ENCODE data around the gene CERS6.

Gene CERS6

GRCh38 chr2:168525716-168526446 lies 69.8 kb downstream of the CERS6 start:
- no peak for TF ChIP-seq CTCF (IDR thresholded peaks at IDR 0.05; ENCODE audit: low read depth, low read length)
- no peak for DNase-seq (ENCODE audit: low read depth, low spot score)
- in situ Hi-C loops (cut with HindIII; ENCODE audit: low sequenced_read_pairs) = no loop called here
- no peak overlapping the region for H3K4me3 ChIP-seq (ENCODE audit: low read depth, low read length)

DNA sequence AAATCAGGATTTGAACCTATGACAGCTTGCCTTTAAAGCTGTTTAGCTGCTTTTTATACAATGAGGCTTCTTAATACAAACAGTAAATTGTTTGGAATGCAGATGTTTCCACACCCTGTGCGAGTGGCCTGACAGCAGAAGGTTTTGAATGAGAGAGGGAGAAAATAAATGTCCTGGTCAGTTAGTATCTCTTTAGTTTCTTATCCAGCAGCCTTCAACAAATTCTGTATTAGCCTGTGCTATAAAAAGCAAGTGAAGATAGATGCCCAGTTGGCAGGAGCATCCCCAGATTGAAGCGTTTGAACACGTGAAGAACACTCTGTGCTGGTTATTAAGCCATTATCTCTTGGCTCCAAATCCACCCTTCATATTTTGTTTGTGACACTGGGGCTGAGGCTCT lies 70.6 kb downstream of the CERS6 start:
- TF ChIP-seq CTCF (IDR thresholded peaks at IDR 0.05; ENCODE audit: low read depth, low read length) = no peak
- in situ Hi-C loops (cut with HindIII; ENCODE audit: low sequenced_read_pairs) = no loop called here
- H3K4me3 ChIP-seq (ENCODE audit: low read depth, low read length) = no peak overlapping the region
- DNase-seq (ENCODE audit: low read depth, low spot score) = no peak

DNA sequence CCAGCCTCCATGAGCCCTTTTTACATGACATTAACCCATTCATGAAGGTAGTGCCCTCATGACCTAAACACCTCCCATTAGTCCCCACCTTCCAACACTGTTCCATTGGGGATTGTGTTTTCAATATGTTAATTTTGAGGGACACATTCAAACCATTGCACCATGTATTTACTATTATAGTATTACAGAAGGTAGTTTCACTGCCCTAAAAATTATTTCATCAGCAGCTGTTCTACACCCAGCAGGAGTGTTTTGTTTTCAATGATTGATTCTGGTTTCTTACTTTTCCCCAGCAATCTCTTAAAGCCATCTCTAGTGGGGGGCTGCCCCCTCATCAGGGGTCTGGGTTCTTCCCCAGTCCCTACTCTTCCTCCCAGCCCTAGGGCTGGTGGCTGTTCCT lies 71.9 kb downstream of the CERS6 start:
- in situ Hi-C loops (cut with HindIII; ENCODE audit: low sequenced_read_pairs) = no loop called here
- TF ChIP-seq CTCF (IDR thresholded peaks at IDR 0.05; ENCODE audit: low read depth, low read length) = no peak
- no peak for DNase-seq (ENCODE audit: low read depth, low spot score)
- no peak overlapping the region for H3K4me3 ChIP-seq (ENCODE audit: low read depth, low read length)

DNA sequence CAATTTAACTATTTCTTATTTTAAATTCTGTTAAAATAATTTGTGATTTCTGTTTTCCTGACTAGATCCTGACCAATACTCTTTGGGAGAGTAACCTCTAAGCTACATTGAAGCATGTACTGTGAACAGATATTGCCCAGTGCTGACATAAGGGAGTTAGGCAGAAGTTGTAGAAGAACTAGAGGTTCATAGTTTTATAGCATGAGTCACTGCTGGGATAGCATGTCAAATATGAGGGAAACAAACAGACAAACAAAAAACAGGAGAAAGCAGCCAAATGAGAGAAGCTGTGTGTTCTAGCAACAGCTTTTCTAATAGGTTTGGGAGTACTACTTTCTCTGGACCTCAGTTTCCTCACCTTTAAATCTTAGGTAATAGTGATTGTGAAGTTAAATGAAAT lies 72.4 kb downstream of the CERS6 start:
- DNase-seq (ENCODE audit: low read depth, low spot score) = no peak
- in situ Hi-C loops (cut with HindIII; ENCODE audit: low sequenced_read_pairs) = no loop called here
- no peak overlapping the region for H3K4me3 ChIP-seq (ENCODE audit: low read depth, low read length)
- no peak for TF ChIP-seq CTCF (IDR thresholded peaks at IDR 0.05; ENCODE audit: low read depth, low read length)

GRCh38 chr2:168529054-168529833 lies 73.2 kb downstream of the CERS6 start:
- DNase-seq (ENCODE audit: low read depth, low spot score) = no peak
- in situ Hi-C loops (cut with HindIII; ENCODE audit: low sequenced_read_pairs) = no loop called here
- TF ChIP-seq CTCF (IDR thresholded peaks at IDR 0.05; ENCODE audit: low read depth, low read length) = no peak
- no peak overlapping the region for H3K4me3 ChIP-seq (ENCODE audit: low read depth, low read length)

GRCh38 chr2:168529900-168530561 lies 74.0 kb downstream of the CERS6 start:
- no peak for DNase-seq (ENCODE audit: low read depth, low spot score)
- H3K4me3 ChIP-seq (ENCODE audit: low read depth, low read length) = no peak overlapping the region
- in situ Hi-C loops (cut with HindIII; ENCODE audit: low sequenced_read_pairs) = no loop called here
- no peak for TF ChIP-seq CTCF (IDR thresholded peaks at IDR 0.05; ENCODE audit: low read depth, low read length)
